H7 (cell line): Measurements from ENCODE around the gene ETV6. TPM values are rescaled to one million over a fixed set of nuclear protein-coding genes. Genes with fewer than 3 reads are reported as not detected.

Experiments
- DNase-seq: peaks from one replicate; pipeline ENCODE4 v3.0.0; 2012
- H3K27me3 ChIP-seq: 2 replicates; pipeline ENCODE4 v1.6.0; 2011; ENCODE audit warnings: mild to moderate bottlenecking, low read length; ENCODE audit not compliant: control insufficient read depth, insufficient read depth
- H3K36me3 ChIP-seq: replicated peaks from 2 replicates; pipeline ENCODE4 v1.5.1; 2011; ENCODE audit warnings: low read length; ENCODE audit not compliant: control insufficient read depth, insufficient read depth
- H3K4me3 ChIP-seq: 2 replicates; pipeline ENCODE4 v1.5.1; 2011; ENCODE audit warnings: low read depth, mild to moderate bottlenecking, control low read depth, low read length, moderate library complexity; ENCODE audit not compliant: insufficient read depth
- total RNA-seq: library from RNA; depleted of rRNA; stranded (reverse); fragments of >200 nt; shearing (Covaris generic); gene quantifications from 2 replicates; pipeline ENCODE4 v1.2.3, GENCODE V29; 2014

ETV6 gene
- total RNA-seq, 1 experiment from 2014 or later: 5.7 TPM

GRCh38 chr12:11718768-11719253, 69.3 kb downstream of the ETV6 start:
- peak; percentile 26 for DNase-seq
- H3K27me3 ChIP-seq: no peaks in the 10 kb centered on the region
- no peaks in the 10 kb centered on the region for H3K36me3 ChIP-seq
- no peak overlapping the region for H3K4me3 ChIP-seq

GRCh38 chr12:11719678-11720099, 70.2 kb downstream of the ETV6 start:
- DNase-seq: peak; percentile 48
- no peaks in the 10 kb centered on the region for H3K27me3 ChIP-seq
- no peaks in the 10 kb centered on the region for H3K36me3 ChIP-seq
- no peak overlapping the region for H3K4me3 ChIP-seq

- no peaks in the 10 kb centered on the region for H3K27me3 ChIP-seq
- DNase-seq: no peak
These were observed 72.6 kb downstream of the ETV6 start for GRCh38 chr12:11722071-11722470.

GRCh38 chr12:11722578-11723138, 73.2 kb downstream of the ETV6 start:
- Histone ChIP-seq H3K36me3 (no peaks in the 10 kb centered on the region), H3K4me3 (no peak overlapping the region), H3K27me3 (no peaks in the 10 kb centered on the region)
- no peak for DNase-seq

More at GRCh38 chr12:11722071-11722470, 72.6 kb downstream of the ETV6 start:
- Histone ChIP-seq H3K4me3 (no peak overlapping the region), H3K36me3 (no peaks in the 10 kb centered on the region)

GRCh38 chr12:11723993-11724392, 74.5 kb downstream of the ETV6 start:
- no peaks in the 10 kb centered on the region for H3K36me3 ChIP-seq
- no peak overlapping the region for H3K4me3 ChIP-seq
- peak; percentile 25 for DNase-seq
- no peaks in the 10 kb centered on the region for H3K27me3 ChIP-seq

- no peak for DNase-seq
- no peak overlapping the region for H3K4me3 ChIP-seq
- no peaks in the 10 kb centered on the region for H3K27me3 ChIP-seq
- no peaks in the 10 kb centered on the region for H3K36me3 ChIP-seq
These were observed 75.4 kb downstream of the ETV6 start for GRCh38 chr12:11724888-11725311.

GRCh38 chr12:11725686-11726085, 76.2 kb downstream of the ETV6 start:
- Histone ChIP-seq H3K36me3 (no peaks in the 10 kb centered on the region), H3K27me3 (no peaks in the 10 kb centered on the region), H3K4me3 (no peak overlapping the region)
- no peak for DNase-seq

GRCh38 chr12:11726659-11727058, 77.2 kb downstream of the ETV6 start:
- H3K36me3 ChIP-seq: no peaks in the 10 kb centered on the region
- no peak overlapping the region for H3K4me3 ChIP-seq

GRCh38 chr12:11727133-11727664, 77.7 kb downstream of the ETV6 start:
- no peak for DNase-seq
- Histone ChIP-seq H3K4me3 (no peak overlapping the region), H3K36me3 (no peaks in the 10 kb centered on the region), H3K27me3 (no peaks in the 10 kb centered on the region)

More at GRCh38 chr12:11726659-11727058, 77.2 kb downstream of the ETV6 start:
- H3K27me3 ChIP-seq: no peaks in the 10 kb centered on the region
- no peak for DNase-seq

GRCh38 chr12:11728154-11728755, 78.8 kb downstream of the ETV6 start:
- Histone ChIP-seq H3K4me3 (no peak overlapping the region), H3K36me3 (no peaks in the 10 kb centered on the region), H3K27me3 (no peaks in the 10 kb centered on the region)
- DNase-seq: no peak

- H3K27me3 ChIP-seq: no peaks in the 10 kb centered on the region
- H3K36me3 ChIP-seq: no peaks in the 10 kb centered on the region
- DNase-seq: no peak
- H3K4me3 ChIP-seq: no peak overlapping the region
These were observed 79.5 kb downstream of the ETV6 start for GRCh38 chr12:11729008-11729407.

GRCh38 chr12:11729439-11730150, 80.1 kb downstream of the ETV6 start:
- Histone ChIP-seq H3K27me3 (no peaks in the 10 kb centered on the region), H3K4me3 (no peak overlapping the region), H3K36me3 (no peaks in the 10 kb centered on the region)
- DNase-seq: no peak

- H3K27me3 ChIP-seq: no peaks in the 10 kb centered on the region
- no peaks in the 10 kb centered on the region for H3K36me3 ChIP-seq
- no peak for DNase-seq
- H3K4me3 ChIP-seq: no peak overlapping the region
These were observed 81.0 kb downstream of the ETV6 start for GRCh38 chr12:11730299-11731041.

- no peak for DNase-seq
- H3K36me3 ChIP-seq: no peaks in the 10 kb centered on the region
- H3K27me3 ChIP-seq: no peaks in the 10 kb centered on the region
- no peak overlapping the region for H3K4me3 ChIP-seq
These were observed 81.5 kb downstream of the ETV6 start for GRCh38 chr12:11731042-11731357.
